Stimulated activated CD8-positive, alpha-beta memory T cell treated with anti-CD3 and anti-CD28 coated beads, Interleukin-12 subunit alpha, Interleukin-12 subunit beta, amount 100 ng/mL, for 1 hour (primary cell): ENCODE data around the gene ALKBH4.
"Not testable (repeated sequence)": the region's sequence is repeated elsewhere in the genome, so short reads cannot be mapped to it uniquely, and the experiment has no call there.

ENCODE experiments used
- DNase-seq: peaks from one replicate; pipeline ENCODE4 v3.0.0-alpha.2; 2020; ENCODE audit warnings: low read depth

Gene ALKBH4

GRCh38 chr7:102454932-102455331, 9.7 kb downstream of the ALKBH4 start:
- not testable (repeated sequence) for DNase-seq

- DNase-seq = no peak
Observed at GRCh38 chr7:102454468-102454867, 10.2 kb downstream of the ALKBH4 start.

DNA sequence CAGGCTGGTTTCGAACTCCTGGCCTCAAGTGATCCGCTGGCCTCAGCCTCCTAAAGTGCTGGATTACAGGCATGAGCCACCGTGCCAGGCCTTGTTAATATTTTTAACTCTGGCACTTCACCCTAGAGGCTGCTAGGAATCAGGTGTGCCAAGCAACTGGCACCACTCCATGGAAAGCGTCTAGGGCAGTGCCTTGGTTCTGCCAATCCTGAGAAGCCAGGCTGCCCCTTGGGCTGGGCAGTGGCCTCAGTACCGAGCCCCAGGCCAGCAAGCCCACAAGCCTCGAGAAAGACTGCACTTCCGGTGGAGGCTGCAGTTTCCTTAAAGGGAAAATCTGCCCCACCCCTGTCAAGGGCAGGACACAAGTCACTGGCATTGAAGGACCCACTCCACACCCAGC, 11.3 kb downstream of the ALKBH4 start:
- DNase-seq = no peak

DNA sequence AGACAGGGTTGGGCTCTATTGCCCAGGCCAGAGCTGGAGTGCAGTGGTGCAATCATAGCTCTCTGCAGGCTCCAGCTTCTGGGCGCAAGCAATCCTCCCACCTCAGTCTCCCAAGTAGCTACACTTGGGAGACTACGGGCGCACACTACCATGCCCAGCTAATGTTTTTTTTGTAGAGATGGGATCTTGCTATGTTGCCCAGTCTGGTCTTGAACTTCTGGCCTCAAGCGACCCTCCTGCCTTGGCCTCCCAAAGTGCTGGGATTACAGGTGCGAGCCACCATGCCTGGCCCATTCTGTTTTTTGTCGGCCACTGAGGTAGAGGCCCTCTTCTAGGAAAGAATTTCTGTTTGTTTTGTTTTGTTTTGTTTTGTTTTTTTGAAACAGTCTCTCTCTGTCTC, 12.2 kb downstream of the ALKBH4 start:
- DNase-seq = no peak

DNA sequence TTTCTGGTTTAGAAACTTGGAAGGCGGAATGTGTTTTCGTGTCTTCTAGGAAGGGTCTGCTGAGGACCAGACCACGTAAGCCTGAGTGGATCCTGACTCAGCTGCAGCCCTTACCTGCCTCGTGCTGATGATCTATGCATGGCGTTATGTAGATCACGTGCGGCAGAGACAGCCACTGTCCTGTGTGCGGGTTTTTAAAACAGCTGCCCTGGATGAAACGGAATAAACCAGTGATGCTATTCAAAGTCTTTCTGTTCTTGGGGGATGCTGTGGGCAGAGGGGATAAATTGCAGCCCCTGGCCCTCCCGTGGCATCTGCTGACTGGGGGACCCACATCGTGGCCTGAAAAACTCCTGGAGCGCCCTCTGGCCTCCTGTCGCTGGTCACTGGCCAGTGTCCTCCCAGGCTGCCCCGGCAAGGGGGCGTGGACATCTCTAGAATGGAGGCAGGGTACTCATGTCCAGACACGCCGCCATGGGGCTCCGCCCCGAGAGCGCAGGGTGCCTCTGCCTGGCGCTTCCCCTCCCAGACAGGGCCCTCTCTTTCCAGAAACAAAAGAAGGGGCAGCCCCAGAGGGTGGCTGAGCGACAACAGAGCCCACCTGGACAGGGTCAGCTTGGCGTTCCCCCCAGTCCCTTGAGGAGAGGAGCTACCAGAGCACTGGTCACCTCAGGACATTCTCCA, 13.2 kb downstream of the ALKBH4 start:
- DNase-seq = no peak

- peak; percentile 35 for DNase-seq
Observed at GRCh38 chr7:102450242-102450641, 14.4 kb downstream of the ALKBH4 start.

DNA sequence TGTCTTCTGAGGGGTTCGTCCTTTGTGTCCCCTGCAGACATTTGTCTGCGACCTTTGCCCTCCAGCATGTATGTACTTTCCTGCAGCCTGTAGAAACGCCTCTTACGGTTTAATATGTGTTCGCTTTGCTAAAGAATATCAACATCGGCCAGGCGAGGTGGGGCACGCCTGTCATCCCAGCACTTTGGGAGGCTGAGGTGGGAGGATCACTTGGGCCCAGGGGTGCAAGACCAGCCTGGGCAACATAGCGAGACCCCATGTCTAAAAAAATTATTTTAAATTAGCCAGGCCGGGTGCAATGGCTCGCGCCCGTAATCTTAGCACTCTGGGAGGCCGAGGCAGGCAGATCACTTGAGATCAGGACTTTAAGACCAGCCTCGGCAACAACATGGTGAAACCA, 15.5 kb downstream of the ALKBH4 start:
- DNase-seq = no peak

GRCh38 chr7:102447311-102447710, 17.4 kb downstream of the ALKBH4 start:
- DNase-seq = no peak

- no peak for DNase-seq
Observed at GRCh38 chr7:102446387-102447156, 18.1 kb downstream of the ALKBH4 start.

- no peak for DNase-seq
Observed at GRCh38 chr7:102445674-102446071, 19.0 kb downstream of the ALKBH4 start.

DNA sequence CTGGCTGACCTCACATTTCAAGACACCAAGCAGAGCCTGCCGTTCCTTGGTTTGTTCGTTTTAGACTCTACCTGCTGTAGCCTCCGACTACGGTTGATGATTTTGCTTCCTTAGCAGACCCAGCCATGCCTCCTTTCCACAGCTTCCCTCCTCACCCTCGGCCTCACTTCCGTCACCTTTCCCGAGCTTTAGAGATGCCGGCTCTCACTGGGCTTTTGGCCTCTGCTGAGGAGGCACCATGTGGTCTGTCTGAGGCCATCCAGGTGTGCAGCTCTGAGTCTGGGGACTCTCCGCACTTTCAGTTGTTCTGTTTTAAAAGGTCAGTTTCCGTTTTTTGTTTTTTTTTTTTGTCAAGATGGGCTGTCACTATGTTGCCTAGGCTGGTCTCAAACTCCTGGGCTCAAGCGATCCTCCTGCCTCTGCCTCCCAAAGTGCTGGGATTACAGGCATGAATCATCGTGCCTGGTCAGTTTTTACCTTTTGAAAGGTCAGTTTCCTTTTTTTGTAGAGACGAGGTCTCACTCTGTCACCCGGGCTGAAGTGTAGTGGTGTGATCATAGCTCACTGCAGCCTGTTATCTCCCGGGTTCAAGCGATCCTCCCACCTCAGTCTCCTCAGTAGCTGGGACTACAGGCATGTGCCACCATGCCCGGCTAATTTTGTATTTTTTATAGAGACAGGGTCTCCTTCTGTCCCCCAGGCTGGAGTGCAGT, 19.5 kb downstream of the ALKBH4 start:
- no peak for DNase-seq

DNA sequence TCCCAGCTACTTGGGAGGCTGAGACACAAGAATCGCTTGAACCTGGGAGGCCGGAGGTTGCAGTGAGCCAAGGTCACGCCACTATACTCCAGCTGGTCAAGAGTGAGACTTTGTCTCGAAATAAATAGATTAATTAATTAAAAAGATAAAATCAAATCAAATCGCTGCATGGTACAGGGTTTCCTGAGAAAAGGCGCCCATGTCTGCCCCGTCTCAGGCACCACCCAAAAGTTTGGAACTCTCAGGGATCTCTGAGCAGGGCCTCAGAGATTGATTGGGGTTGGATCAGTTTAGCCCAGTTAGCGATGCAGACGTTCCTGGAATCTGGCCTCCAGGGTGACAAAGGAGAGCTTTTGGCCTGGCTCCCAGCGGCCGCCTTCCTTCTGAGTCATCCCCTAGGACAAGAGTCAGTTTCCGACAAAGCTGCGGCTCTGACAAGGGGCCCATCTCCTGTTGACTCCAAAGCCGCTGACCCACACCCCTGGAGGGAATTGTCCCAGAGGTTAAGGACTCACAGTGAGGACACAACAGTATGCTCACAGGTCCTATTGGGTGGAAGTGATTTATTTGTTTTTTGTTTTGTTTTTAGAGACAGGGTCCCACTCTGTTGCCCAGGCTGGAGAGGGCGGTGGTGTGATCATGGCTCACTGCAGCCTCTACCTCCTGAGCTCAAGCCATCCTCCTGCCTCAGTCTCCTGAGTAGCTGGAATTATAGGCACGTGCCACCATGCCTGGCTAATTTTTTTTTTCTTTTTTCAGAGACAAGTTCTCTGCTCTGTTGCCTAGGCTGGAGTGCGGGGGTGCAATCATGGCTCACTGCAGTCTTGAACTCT, 24.5 kb downstream of the ALKBH4 start:
- DNase-seq = no peak

GRCh38 chr7:102436118-102436517, 28.5 kb downstream of the ALKBH4 start:
- no peak for DNase-seq

GRCh38 chr7:102434039-102434486, 30.6 kb downstream of the ALKBH4 start:
- no peak for DNase-seq

- DNase-seq = peak; percentile 77
Observed at GRCh38 chr7:102433219-102434038, 31.2 kb downstream of the ALKBH4 start, which contains the start of gene ORAI2. TSS of gene ORAI2 (plus strand) at chr7:102433575. CDS start at chr7:102438957, 5,382 bp downstream.

DNA sequence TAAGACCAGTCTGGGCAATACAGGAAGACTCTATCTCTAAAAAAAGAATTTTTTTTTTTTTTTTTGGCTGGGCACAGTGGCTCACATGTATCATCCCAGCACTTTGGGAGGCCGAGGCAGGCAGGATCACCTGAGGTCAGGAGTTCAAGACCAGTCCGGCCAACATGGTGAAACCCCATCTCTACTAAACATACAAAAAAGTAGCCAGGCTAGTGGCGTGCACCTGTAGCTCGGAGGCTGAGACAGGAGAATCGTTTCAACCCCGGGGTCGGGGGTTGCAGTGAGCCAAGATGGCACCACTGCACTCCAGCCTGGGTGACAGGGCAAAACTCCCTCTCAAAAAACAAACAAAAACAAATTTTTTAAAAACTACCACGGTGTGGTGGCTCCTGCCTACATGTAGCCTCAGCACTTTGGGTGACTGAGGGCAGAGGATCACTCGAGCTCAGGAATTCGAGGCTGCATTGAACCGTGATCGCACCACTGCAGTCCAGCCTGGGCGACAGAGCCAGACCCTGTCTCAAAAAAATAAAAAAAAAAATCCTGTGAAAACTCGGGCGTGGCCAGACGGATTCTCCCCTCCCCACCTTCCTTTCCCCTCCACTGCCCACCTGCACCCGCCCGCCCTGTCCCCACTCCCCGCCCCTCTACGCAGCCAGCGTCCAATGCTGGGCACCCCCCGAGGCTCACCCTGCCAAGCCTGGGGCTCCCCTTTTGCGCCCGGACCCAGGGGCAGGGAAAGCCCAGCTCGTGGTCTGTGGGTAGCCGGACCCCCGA, 32.0 kb downstream of the ALKBH4 start:
- no peak for DNase-seq

- DNase-seq = peak; percentile 42
Observed at GRCh38 chr7:102431617-102432298, 32.9 kb downstream of the ALKBH4 start.

DNA sequence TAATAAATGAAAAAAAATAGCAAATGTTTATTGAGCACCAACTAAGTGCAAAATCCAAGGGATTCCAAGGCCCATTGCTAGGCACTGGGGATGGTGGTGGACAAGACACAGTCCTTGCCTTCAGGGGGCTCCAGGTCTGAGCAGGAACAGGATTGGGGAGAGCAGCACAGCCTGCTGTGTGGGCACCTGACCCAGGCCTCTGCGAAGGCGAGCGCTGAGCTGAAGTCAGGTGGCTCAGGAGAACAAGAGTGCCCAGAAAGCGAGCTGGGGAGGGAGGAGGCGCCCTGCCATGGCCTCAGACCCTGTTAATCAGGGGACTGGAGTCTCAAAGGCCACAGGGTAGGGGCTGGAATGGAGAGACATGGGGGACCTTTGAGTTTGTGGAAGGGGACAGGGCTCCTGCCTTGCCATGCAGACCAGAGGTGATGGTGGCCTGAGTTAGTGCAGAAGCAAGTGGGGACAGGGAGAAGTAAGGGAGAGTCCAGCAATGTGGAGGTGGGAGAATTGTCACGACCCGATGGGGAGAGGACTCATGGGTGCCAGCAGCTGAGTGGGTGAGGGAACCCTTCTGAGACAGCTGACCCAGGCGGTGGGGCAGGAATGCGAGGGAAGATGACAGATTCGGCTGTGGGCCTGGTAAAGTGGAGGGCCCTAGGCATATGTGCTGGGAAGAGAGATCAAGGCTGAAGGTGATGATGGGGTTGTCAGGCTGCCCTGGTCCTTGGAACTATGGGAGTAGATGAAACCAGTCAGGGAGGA, 35.3 kb downstream of the ALKBH4 start:
- DNase-seq = no peak

DNA sequence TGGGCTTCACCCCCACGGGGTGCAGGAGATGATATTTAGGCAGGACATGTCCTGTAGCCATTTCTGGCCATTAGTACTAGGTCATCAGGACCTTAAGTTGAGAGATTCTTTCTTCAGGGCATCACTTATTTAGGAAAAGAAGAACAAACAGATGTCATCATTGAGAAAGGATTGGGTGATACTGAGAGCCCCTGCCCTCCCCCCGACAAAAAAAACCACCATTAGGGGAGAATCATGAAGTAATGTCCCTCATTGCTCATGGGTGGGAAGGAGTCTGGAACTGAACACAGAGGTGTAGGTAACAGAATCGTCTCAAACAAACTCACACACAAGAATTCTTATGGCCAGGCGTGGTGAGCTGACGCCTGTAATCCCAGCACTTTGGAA, 37.7 kb downstream of the ALKBH4 start:
- DNase-seq = no peak
